Brain microvascular endothelial cell (primary cell): ENCODE results near the gene JUP.

Experiments
- DNase-seq: peaks from one replicate; pipeline ENCODE4 v3.0.0-alpha.2; 2020
- H3K27ac ChIP-seq: fragments of 250-450 bp; sonication (Bioruptor Pico); 2 replicates; pipeline ENCODE4 v1.5.1; 2020; ENCODE audit warnings: mild to moderate bottlenecking, moderate library complexity
- H3K27me3 ChIP-seq: fragments of 250-450 bp; sonication (Bioruptor Pico); replicated peaks from 2 replicates; pipeline ENCODE4 v1.5.1; 2020; ENCODE audit warnings: mild to moderate bottlenecking
- H3K36me3 ChIP-seq: fragments of 250-450 bp; sonication (Bioruptor Pico); replicated peaks from 2 replicates; pipeline ENCODE4 v1.5.1; 2020; ENCODE audit warnings: mild to moderate bottlenecking
- H3K4me3 ChIP-seq: 2 replicates; pipeline ENCODE4 v1.5.1; 2011; ENCODE audit warnings: low read depth, mild to moderate bottlenecking, control low read depth, low read length, moderate library complexity
- in situ Hi-C: cut with HindIII; loops from 2 replicates; pipeline ENCODE4 v1.10.0; 2017; ENCODE audit warnings: low sequenced_read_pairs, low pct_ligation_motif_present
- TF ChIP-seq, protein P1 (sequence below): IDR thresholded peaks from 2 replicates; pipeline ENCODE4 v1.5.1; 2011; ENCODE audit warnings: low read depth, mild to moderate bottlenecking, moderate library complexity, low read length, control low read depth, inconsistent platforms; ENCODE audit errors: missing control alignments

JUP gene

DNA sequence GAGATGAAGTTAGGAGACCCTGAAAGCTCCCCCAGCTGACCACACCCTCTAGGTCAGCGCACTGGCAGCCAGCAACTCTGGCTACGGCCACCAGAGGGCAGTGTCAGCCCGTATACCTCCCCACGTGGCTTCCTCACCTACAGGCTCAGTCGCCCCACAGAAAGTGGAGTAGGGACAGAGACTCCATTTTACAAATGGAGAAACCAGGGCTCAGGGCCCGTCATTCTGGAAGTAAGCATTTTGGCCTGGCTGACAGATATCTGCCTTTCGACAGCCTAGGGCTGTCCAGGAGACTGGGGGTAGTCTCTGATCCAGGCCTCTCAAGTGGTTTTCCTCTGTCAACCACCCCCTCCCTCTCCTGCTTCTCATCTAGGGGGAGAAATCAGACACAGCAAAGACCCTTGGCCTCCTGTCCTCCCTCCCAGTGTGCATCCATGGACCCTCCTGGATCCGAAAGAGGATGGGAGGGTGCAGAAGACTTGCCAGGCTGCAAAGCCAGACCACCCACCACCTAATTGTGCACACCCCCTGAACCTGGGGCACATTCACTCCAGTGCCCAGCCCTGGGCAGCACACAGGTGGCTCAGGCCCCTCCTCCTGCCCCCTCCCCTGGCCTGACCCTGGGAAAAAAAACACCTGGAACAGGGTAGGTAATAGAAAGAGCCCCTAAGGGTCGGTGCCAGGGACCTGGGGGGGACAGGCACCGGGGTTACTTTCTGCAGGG, 48.3 kb downstream of the JUP start:
- TF ChIP-seq, protein P1, sequence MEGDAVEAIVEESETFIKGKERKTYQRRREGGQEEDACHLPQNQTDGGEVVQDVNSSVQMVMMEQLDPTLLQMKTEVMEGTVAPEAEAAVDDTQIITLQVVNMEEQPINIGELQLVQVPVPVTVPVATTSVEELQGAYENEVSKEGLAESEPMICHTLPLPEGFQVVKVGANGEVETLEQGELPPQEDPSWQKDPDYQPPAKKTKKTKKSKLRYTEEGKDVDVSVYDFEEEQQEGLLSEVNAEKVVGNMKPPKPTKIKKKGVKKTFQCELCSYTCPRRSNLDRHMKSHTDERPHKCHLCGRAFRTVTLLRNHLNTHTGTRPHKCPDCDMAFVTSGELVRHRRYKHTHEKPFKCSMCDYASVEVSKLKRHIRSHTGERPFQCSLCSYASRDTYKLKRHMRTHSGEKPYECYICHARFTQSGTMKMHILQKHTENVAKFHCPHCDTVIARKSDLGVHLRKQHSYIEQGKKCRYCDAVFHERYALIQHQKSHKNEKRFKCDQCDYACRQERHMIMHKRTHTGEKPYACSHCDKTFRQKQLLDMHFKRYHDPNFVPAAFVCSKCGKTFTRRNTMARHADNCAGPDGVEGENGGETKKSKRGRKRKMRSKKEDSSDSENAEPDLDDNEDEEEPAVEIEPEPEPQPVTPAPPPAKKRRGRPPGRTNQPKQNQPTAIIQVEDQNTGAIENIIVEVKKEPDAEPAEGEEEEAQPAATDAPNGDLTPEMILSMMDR, result peak; percentile 97
- in situ Hi-C loops, result no loop called here
- H3K27me3 ChIP-seq, result peaks cover 32% of the 10 kb centered on the region
- H3K27ac ChIP-seq, result no peak overlapping the region
- H3K4me3 ChIP-seq, result no peak overlapping the region
- peak; percentile 65 for DNase-seq
- H3K36me3 ChIP-seq, result no peaks in the 10 kb centered on the region

- DNase-seq, result no peak
- TF ChIP-seq, protein P1, result no peak
- Histone ChIP-seq H3K27me3 (peaks cover 33% of the 10 kb centered on the region), H3K36me3 (no peaks in the 10 kb centered on the region), H3K4me3 (no peak overlapping the region), H3K27ac (no peak overlapping the region)
- in situ Hi-C loops, result no loop called here
Observed at GRCh38 chr17:41737680-41738023, 48.9 kb downstream of the JUP start.

DNA sequence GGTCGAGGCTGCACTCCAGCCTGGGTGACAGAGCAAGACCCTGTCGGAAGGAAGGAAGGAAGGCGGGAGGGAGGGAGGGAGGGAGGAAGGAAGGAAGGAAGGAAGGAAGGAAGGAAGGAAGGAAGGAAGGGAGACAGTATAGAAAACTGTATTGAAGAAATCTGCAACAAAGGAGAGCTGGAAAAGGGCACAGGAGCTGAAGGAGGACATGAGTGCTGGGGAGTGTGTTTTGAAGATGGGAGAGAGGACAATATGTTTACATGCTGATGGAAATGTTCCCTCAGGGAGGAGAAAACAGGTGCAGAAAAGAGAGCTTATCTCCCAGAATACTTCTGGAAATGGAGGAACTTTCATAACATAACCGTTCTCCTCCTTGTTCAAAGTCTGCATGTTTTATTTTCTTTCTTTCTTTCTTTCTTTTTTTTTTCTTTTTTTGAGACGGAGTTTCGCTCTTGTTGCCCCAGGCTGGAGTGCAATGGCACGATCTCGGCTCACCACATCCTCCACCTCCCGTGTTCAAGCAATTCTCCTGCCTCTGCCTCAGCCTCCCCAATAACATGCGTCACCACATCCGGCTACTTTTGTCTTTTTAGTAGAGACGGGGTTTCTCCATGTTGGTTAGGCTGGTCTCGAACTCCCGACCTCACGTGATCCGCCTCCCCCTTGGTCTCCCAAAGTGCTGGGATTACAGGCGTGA, 49.4 kb downstream of the JUP start:
- Histone ChIP-seq H3K4me3 (no peak overlapping the region), H3K36me3 (no peaks in the 10 kb centered on the region), H3K27ac (no peak overlapping the region), H3K27me3 (peaks cover 38% of the 10 kb centered on the region)
- in situ Hi-C loops, result no loop called here
- TF ChIP-seq, protein P1, result no peak
- no peak for DNase-seq

- DNase-seq, result no peak
Observed at GRCh38 chr17:41735744-41736143, 50.8 kb downstream of the JUP start.

DNA sequence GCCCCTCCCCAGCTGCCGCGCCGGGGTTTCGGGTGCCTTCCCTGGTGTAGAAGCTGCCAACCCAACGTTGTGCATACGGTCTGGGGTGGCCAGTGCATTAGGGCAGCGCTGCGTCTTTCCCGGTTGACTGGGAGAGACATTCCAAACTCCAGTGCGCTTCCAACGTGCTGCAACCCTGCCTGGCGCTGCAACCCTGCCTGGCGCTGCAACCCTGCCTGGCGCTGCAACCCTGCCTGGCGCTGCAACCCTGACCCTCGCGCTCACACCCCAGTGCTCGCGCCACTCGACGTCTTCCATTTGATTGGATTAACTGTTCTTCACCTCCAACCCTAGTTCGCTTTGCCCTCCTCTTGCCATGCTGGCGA, 51.6 kb downstream of the JUP start:
- Histone ChIP-seq H3K27me3 (peaks cover 53% of the 10 kb centered on the region), H3K27ac (no peak overlapping the region), H3K36me3 (no peaks in the 10 kb centered on the region), H3K4me3 (peak overlapping the region; percentile 41)
- DNase-seq, result no peak
- in situ Hi-C loops, result no loop called here
- TF ChIP-seq, protein P1, result no peak

More at GRCh38 chr17:41735744-41736143, 50.8 kb downstream of the JUP start:
- Histone ChIP-seq H3K36me3 (no peaks in the 10 kb centered on the region), H3K27me3 (peaks cover 49% of the 10 kb centered on the region), H3K27ac (no peak overlapping the region), H3K4me3 (no peak overlapping the region)
- in situ Hi-C loops, result no loop called here
- TF ChIP-seq, protein P1, result no peak
